Keratinocyte (primary cell): ENCODE data around the gene NFASC.

Source experiments
- EZH2 ChIP-seq: IDR thresholded peaks from one replicate; pipeline ENCODE4 v1.6.1; 2012; ENCODE audit warnings: inconsistent platforms, mild to moderate bottlenecking, low read length, moderate library complexity
- TF ChIP-seq, protein P1 (sequence below), 3 experiments: IDR thresholded peaks in 1 of 3; conservative IDR thresholded peaks in 1 of 3; optimal IDR thresholded peaks in 1 of 3; 2 replicates in 2 of 3; 3 replicates in 1 of 3; pipeline versions ENCODE3 to v1.5.1; 2011; ENCODE audit warnings: low read length in 3 of 3, mild to moderate bottlenecking in 3 of 3, moderate library complexity in 2 of 3, control low read depth in 1 of 3, inconsistent platforms in 1 of 3; ENCODE audit not compliant: insufficient read depth in 2 of 3; ENCODE audit errors: extremely low read depth in 1 of 3

- TF ChIP-seq, protein P1, sequence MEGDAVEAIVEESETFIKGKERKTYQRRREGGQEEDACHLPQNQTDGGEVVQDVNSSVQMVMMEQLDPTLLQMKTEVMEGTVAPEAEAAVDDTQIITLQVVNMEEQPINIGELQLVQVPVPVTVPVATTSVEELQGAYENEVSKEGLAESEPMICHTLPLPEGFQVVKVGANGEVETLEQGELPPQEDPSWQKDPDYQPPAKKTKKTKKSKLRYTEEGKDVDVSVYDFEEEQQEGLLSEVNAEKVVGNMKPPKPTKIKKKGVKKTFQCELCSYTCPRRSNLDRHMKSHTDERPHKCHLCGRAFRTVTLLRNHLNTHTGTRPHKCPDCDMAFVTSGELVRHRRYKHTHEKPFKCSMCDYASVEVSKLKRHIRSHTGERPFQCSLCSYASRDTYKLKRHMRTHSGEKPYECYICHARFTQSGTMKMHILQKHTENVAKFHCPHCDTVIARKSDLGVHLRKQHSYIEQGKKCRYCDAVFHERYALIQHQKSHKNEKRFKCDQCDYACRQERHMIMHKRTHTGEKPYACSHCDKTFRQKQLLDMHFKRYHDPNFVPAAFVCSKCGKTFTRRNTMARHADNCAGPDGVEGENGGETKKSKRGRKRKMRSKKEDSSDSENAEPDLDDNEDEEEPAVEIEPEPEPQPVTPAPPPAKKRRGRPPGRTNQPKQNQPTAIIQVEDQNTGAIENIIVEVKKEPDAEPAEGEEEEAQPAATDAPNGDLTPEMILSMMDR (optimal IDR thresholded peaks at IDR 0.05 in 1 of 3, IDR thresholded peaks at IDR 0.05 in 1 of 3, conservative IDR thresholded peaks at IDR 0.05 in 1 of 3; ENCODE audit: extremely low read depth in 1 of 3, insufficient read depth in 2 of 3, low read length in 3 of 3): no peak
- TF ChIP-seq EZH2: no peak
Observed at GRCh38 chr1:205047764-205048231, 177.1 kb downstream of the NFASC start.
